DOHH2 (cell line): ENCODE measurements around the gene HHAT.

Experiments used
- EZH2phosphoT487 ChIP-seq: fragments of 200-600 bp; sonication (generic); IDR thresholded peaks from 2 replicates; pipeline ENCODE4 v1.6.1; 2017; ENCODE audit warnings: borderline replicate concordance, mild to moderate bottlenecking, antibody characterized with exemption, low read length, moderate library complexity, mixed read lengths
- TF ChIP-seq, protein P1 (sequence below): fragments of 200-600 bp; sonication (generic); IDR thresholded peaks from one replicate; pipeline ENCODE4 v1.5.1; 2014; ENCODE audit warnings: antibody characterized with exemption, mild to moderate bottlenecking, low read depth, low read length; ENCODE audit not compliant: poor library complexity, severe bottlenecking

DNA sequence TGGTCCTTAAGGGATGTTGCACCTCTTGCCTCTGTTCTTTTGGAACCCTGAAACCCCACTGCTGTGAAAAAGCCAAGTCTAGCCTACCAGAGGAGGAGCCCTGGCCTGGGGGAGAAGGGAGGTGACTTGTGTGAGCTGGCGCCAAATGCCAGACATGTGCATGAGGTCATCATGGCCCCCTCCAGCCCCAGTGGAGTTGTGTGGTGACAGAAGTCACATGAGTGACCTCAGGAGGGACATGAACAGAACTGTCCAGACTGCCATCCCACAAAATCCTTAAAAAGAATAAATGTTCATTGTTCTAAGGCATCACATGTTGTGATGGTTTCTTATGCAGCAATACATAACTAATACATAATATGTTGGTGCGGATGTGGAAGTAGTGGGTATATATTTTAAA lies 10.8 kb downstream of the HHAT start:
- TF ChIP-seq, protein P1, sequence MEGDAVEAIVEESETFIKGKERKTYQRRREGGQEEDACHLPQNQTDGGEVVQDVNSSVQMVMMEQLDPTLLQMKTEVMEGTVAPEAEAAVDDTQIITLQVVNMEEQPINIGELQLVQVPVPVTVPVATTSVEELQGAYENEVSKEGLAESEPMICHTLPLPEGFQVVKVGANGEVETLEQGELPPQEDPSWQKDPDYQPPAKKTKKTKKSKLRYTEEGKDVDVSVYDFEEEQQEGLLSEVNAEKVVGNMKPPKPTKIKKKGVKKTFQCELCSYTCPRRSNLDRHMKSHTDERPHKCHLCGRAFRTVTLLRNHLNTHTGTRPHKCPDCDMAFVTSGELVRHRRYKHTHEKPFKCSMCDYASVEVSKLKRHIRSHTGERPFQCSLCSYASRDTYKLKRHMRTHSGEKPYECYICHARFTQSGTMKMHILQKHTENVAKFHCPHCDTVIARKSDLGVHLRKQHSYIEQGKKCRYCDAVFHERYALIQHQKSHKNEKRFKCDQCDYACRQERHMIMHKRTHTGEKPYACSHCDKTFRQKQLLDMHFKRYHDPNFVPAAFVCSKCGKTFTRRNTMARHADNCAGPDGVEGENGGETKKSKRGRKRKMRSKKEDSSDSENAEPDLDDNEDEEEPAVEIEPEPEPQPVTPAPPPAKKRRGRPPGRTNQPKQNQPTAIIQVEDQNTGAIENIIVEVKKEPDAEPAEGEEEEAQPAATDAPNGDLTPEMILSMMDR: no peak
- TF ChIP-seq EZH2phosphoT487: no peak
